IMR-90 (cell line): Measurements from ENCODE around the gene TMEM143.

Source experiments
- BHLHE40 ChIP-seq: fragments of 150-350 bp; IDR thresholded peaks from 2 replicates; pipeline ENCODE4 v1.6.1; 2016; ENCODE audit warnings: mild to moderate bottlenecking, low read depth, low read length
- CEBPB ChIP-seq: IDR thresholded peaks from 2 replicates; pipeline ENCODE4 v1.6.1; 2012; ENCODE audit warnings: low read depth, low read length, improper control_type of control experiment
- NFE2L2 ChIP-seq: fragments of 150-350 bp; IDR thresholded peaks from 2 replicates; pipeline ENCODE4 v1.6.1; 2016; ENCODE audit warnings: low read depth, mild to moderate bottlenecking, low read length
- POLR2A ChIP-seq: IDR thresholded peaks from 2 replicates; pipeline ENCODE4 v1.6.1; 2012; ENCODE audit warnings: mild to moderate bottlenecking, low read depth, low read length
- RAD21 ChIP-seq: IDR thresholded peaks from 2 replicates; pipeline ENCODE4 v1.6.1; 2012; ENCODE audit warnings: low read length, improper control_type of control experiment
- TF ChIP-seq, protein P1 (sequence below): conservative IDR thresholded peaks from 2 replicates; pipeline ENCODE4 v1.5.1; 2012; ENCODE audit warnings: mild to moderate bottlenecking, low read depth, low read length, improper control_type of control experiment
- TF ChIP-seq, protein P2 (sequence below): fragments of 150-350 bp; IDR thresholded peaks from 2 replicates; pipeline ENCODE4 v1.6.1; 2016; ENCODE audit warnings: low read depth, mild to moderate bottlenecking, low read length, moderate library complexity, borderline replicate concordance

DNA sequence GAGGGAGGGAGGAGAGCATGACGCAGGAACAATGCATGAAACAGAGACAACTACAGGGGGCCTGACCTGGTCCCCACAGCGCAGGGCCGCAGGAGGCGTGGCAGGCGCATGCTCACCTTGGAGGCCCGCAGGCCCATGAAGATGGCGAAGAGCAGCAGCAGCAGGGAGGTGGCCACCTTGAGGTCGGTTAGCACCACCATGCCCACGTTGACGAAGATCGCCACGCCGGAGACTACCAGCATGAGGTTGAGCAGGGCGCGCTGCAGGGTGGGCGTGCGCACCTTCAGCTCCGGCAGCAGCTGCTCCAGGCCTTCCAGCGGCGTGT lies 21.4 kb downstream of the TMEM143 start:
- TF ChIP-seq, protein P1, sequence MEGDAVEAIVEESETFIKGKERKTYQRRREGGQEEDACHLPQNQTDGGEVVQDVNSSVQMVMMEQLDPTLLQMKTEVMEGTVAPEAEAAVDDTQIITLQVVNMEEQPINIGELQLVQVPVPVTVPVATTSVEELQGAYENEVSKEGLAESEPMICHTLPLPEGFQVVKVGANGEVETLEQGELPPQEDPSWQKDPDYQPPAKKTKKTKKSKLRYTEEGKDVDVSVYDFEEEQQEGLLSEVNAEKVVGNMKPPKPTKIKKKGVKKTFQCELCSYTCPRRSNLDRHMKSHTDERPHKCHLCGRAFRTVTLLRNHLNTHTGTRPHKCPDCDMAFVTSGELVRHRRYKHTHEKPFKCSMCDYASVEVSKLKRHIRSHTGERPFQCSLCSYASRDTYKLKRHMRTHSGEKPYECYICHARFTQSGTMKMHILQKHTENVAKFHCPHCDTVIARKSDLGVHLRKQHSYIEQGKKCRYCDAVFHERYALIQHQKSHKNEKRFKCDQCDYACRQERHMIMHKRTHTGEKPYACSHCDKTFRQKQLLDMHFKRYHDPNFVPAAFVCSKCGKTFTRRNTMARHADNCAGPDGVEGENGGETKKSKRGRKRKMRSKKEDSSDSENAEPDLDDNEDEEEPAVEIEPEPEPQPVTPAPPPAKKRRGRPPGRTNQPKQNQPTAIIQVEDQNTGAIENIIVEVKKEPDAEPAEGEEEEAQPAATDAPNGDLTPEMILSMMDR, result no peak
- TF ChIP-seq RAD21 (no peak), POLR2A (no peak), BHLHE40 (no peak), NFE2L2 (no peak), CEBPB (no peak)
- TF ChIP-seq, protein P2, sequence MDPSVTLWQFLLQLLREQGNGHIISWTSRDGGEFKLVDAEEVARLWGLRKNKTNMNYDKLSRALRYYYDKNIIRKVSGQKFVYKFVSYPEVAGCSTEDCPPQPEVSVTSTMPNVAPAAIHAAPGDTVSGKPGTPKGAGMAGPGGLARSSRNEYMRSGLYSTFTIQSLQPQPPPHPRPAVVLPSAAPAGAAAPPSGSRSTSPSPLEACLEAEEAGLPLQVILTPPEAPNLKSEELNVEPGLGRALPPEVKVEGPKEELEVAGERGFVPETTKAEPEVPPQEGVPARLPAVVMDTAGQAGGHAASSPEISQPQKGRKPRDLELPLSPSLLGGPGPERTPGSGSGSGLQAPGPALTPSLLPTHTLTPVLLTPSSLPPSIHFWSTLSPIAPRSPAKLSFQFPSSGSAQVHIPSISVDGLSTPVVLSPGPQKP, result no peak
